ENCODE measurements around the gene OR52W1. TPM values are rescaled to one million over a fixed set of nuclear protein-coding genes. Genes with fewer than 3 reads are reported as not detected.

The OR52W1 gene, protein sequence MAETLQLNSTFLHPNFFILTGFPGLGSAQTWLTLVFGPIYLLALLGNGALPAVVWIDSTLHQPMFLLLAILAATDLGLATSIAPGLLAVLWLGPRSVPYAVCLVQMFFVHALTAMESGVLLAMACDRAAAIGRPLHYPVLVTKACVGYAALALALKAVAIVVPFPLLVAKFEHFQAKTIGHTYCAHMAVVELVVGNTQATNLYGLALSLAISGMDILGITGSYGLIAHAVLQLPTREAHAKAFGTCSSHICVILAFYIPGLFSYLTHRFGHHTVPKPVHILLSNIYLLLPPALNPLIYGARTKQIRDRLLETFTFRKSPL
- not detected for total RNA-seq

DNA sequence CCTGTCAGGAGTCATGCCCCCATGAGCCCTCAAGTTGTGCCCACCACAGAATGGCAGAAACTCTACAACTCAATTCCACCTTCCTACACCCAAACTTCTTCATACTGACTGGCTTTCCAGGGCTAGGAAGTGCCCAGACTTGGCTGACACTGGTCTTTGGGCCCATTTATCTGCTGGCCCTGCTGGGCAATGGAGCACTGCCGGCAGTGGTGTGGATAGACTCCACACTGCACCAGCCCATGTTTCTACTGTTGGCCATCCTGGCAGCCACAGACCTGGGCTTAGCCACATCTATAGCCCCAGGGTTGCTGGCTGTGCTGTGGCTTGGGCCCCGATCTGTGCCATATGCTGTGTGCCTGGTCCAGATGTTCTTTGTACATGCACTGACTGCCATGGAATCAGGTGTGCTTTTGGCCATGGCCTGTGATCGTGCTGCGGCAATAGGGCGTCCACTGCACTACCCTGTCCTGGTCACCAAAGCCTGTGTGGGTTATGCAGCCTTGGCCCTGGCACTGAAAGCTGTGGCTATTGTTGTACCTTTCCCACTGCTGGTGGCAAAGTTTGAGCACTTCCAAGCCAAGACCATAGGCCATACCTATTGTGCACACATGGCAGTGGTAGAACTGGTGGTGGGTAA is at the start of gene OR52W1:
TSS of gene OR52W1 (plus strand) at position 51 of the 637 bp plus-strand sequence. CDS start at position 51, 0 bp downstream.
- no peaks in the 10 kb centered on the region for H3K27me3 ChIP-seq (ENCODE audit: insufficient read depth, low read length)
- no peak within 1 kb of the TSS for H3K4me3 ChIP-seq (ENCODE audit: low read length)
- no peaks in the 10 kb centered on the region for H3K9me3 ChIP-seq (ENCODE audit: low read depth, low read length)
- H3K4me1 ChIP-seq (ENCODE audit: insufficient read depth, low read length): peaks cover 64% of the 10 kb centered on the region

- no peaks in the 10 kb centered on the region for H3K9me3 ChIP-seq (ENCODE audit: low read depth, low read length)
- no peaks in the 10 kb centered on the region for H3K27me3 ChIP-seq (ENCODE audit: insufficient read depth, low read length)
- no peak overlapping the region for H3K4me3 ChIP-seq (ENCODE audit: low read length)
- H3K4me1 ChIP-seq (ENCODE audit: insufficient read depth, low read length): no peaks in the 10 kb centered on the region
Observed at GRCh38 chr11:6151117-6151516, 47.9 kb upstream of the OR52W1 start.

- Histone ChIP-seq H3K27me3 (ENCODE audit: insufficient read depth, low read length) (no peaks in the 10 kb centered on the region), H3K4me3 (ENCODE audit: low read length) (no peak overlapping the region)
Observed at GRCh38 chr11:6152126-6152525, 46.9 kb upstream of the OR52W1 start.

GRCh38 chr11:6156628-6157359 is 42.2 kb upstream of the OR52W1 start:
- Histone ChIP-seq H3K27me3 (ENCODE audit: insufficient read depth, low read length) (no peaks in the 10 kb centered on the region), H3K4me1 (ENCODE audit: insufficient read depth, low read length) (peaks cover 8% of the 10 kb centered on the region), H3K9me3 (ENCODE audit: low read depth, low read length) (no peaks in the 10 kb centered on the region), H3K4me3 (ENCODE audit: low read length) (no peak overlapping the region)

More at GRCh38 chr11:6152126-6152525, 46.9 kb upstream of the OR52W1 start:
- Histone ChIP-seq H3K4me1 (ENCODE audit: insufficient read depth, low read length) (peaks cover 6% of the 10 kb centered on the region), H3K9me3 (ENCODE audit: low read depth, low read length) (no peaks in the 10 kb centered on the region)

DNA sequence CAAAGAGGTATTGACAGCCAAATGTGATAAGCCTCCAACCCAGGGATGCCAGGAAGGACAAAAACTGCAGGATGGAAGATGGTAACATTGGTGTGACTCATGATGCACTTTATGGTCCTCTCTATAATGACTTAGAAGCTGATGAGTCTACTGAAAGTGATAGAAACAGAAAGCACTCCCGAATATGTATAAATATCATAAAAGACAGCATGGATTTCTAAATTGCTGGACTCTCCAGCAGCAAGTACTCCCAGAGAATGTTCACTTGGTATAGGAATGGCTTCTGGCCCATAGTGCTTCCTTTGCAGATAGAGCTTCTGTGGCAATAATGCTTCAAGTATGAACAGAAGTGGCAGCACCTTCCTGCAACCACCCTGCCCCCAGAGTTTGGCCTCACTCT is 28.8 kb upstream of the OR52W1 start, which contains the start of gene OR52B2:
TSS of gene OR52B2 (minus strand) at position 101 of the 400 bp plus-strand sequence. CDS start at position 101, 0 bp downstream.
- peaks cover 3% of the 10 kb centered on the region for H3K9me3 ChIP-seq (ENCODE audit: low read depth, low read length)
- no peaks in the 10 kb centered on the region for H3K27me3 ChIP-seq (ENCODE audit: insufficient read depth, low read length)
- no peaks in the 10 kb centered on the region for H3K4me1 ChIP-seq (ENCODE audit: insufficient read depth, low read length)
- H3K4me3 ChIP-seq (ENCODE audit: low read length): no peak within 1 kb of the TSS

DNA sequence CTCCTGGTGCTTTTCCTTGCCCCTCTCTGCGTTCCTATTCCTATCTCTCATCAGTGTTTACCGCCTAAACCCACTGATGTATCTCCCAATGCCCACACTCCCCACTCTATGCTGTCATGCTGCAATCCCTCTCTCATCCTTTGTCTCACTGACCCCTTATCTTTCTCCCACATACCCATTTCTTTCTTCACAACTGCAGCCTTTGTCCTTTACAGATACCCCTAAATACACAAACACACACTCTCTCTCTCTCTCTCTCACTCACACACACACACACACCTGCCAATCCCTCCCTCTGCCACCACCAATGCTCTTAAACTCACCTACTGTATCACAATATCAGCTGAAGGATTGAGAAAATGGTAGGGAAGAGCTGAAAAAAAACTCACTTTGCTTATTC is 23.6 kb upstream of the OR52W1 start:
- Histone ChIP-seq H3K27me3 (ENCODE audit: insufficient read depth, low read length) (no peaks in the 10 kb centered on the region), H3K9me3 (ENCODE audit: low read depth, low read length) (no peaks in the 10 kb centered on the region), H3K4me3 (ENCODE audit: low read length) (no peak overlapping the region), H3K4me1 (ENCODE audit: insufficient read depth, low read length) (no peaks in the 10 kb centered on the region)

GRCh38 chr11:6191742-6192141 is 7.3 kb upstream of the OR52W1 start:
- peaks cover 23% of the 10 kb centered on the region for H3K4me1 ChIP-seq (ENCODE audit: insufficient read depth, low read length)
- no peaks in the 10 kb centered on the region for H3K9me3 ChIP-seq (ENCODE audit: low read depth, low read length)
- no peak overlapping the region for H3K4me3 ChIP-seq (ENCODE audit: low read length)
- no peaks in the 10 kb centered on the region for H3K27me3 ChIP-seq (ENCODE audit: insufficient read depth, low read length)

DNA sequence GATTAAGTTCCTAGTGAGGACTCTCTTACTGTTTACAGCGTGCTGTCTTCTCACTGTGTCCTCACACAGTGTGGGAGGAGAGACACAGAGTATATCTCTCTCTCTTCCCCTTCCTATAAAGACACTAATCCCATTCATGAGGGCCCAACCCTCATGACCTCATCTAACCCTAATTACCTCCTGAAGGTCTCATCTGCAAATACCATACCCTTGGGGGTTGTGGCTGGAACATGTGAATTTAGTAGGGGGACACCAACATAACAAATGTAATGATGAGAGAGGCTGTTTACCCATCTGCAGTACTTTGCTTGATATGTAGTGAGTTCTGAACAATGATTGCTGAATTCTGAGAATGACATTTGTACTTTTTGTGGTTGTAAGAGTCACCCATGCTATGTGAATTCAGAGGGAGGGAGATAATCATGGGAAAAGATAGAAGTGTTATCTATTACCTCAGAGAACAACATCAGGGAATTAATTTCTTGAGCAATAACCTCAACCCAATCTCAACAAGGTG is 4.9 kb upstream of the OR52W1 start:
- Histone ChIP-seq H3K27me3 (ENCODE audit: insufficient read depth, low read length) (no peaks in the 10 kb centered on the region), H3K9me3 (ENCODE audit: low read depth, low read length) (no peaks in the 10 kb centered on the region), H3K4me1 (ENCODE audit: insufficient read depth, low read length) (peaks cover 30% of the 10 kb centered on the region), H3K4me3 (ENCODE audit: low read length) (no peak overlapping the region)

GRCh38 chr11:6196396-6196795 is 2.6 kb upstream of the OR52W1 start:
- Histone ChIP-seq H3K27me3 (ENCODE audit: insufficient read depth, low read length) (no peaks in the 10 kb centered on the region), H3K4me1 (ENCODE audit: insufficient read depth, low read length) (peaks cover 52% of the 10 kb centered on the region), H3K4me3 (ENCODE audit: low read length) (no peak overlapping the region), H3K9me3 (ENCODE audit: low read depth, low read length) (no peaks in the 10 kb centered on the region)

DNA sequence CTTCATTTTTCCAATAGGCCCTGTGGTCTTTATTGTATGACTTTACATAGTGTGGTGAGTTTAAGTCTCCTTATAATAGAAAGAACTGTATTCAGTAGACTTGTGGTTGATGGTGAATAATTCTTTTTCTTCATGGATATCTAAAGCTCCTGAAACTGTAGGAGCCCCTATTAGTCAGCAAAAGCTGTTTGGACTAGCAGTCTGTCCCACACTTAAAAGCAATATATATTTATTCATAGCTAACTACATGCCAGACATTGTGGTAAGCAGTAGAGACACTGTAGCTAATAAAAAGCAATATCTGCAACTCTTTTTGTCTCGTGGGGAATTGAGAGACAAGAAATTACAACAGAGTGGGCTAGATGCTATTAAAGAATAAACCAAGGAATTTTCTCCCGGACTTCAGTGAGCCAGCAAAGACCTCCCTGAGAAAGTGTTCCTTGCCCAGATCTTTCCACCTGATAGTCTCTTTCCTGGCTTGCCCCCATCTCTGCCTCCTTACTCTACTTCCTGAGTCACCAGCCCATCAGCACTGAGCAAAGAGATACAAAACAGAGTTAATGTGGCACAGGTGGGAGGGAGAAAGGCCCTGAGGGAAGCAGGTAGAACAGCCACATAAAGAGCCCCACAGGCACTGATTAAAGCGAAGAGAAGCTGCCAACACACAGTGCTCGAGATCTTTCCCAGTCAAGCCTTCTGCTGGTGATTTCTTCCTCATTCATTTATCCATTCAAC is 1.4 kb upstream of the OR52W1 start:
- H3K4me1 ChIP-seq (ENCODE audit: insufficient read depth, low read length): peaks cover 53% of the 10 kb centered on the region
- no peaks in the 10 kb centered on the region for H3K9me3 ChIP-seq (ENCODE audit: low read depth, low read length)
- no peaks in the 10 kb centered on the region for H3K27me3 ChIP-seq (ENCODE audit: insufficient read depth, low read length)
- H3K4me3 ChIP-seq (ENCODE audit: low read length): no peak overlapping the region

DNA sequence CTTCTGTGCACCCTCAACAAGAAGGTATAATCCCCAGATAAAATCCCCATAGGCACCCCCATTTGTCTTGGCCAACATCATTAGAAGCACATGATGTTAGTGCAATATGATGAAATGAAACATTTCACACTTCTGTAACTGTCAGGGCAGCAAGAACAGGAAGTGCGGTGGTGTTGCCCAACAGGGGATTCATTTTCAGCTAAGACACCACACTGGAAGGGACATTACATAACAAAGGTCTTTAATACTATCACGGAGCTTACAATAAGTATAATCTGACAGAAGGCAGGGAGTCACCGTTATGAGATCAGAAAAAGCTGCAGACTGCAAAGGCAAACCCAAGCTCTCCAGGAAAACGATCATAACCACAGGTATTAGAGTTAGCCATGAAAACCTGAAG is 2.0 kb downstream of the OR52W1 start:
- Histone ChIP-seq H3K4me3 (ENCODE audit: low read length) (no peak overlapping the region), H3K9me3 (ENCODE audit: low read depth, low read length) (no peaks in the 10 kb centered on the region), H3K27me3 (ENCODE audit: insufficient read depth, low read length) (no peaks in the 10 kb centered on the region), H3K4me1 (ENCODE audit: insufficient read depth, low read length) (peaks cover 81% of the 10 kb centered on the region)

GRCh38 chr11:6201481-6201880 is 2.5 kb downstream of the OR52W1 start:
- Histone ChIP-seq H3K4me3 (ENCODE audit: low read length) (no peak overlapping the region), H3K4me1 (ENCODE audit: insufficient read depth, low read length) (peaks cover 81% of the 10 kb centered on the region), H3K9me3 (ENCODE audit: low read depth, low read length) (no peaks in the 10 kb centered on the region), H3K27me3 (ENCODE audit: insufficient read depth, low read length) (no peaks in the 10 kb centered on the region)

DNA sequence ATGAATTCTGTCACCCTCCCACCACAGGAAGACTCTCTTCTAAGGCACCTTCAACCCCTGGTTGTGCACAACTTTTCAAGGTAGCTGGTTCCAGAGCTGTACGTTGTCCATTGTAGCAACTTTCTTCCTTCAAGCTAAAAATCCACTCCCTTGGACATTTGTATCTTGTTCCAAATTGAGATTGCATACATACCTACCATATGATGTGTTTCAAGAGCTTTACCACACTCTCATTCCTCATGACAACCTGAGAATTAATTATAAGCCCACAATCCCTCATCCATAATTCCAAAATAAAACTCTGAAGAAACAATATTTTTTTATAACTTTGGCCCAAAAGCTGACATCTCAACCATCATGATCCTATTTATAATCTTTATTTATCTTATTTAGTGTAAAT is 3.0 kb downstream of the OR52W1 start:
- H3K27me3 ChIP-seq (ENCODE audit: insufficient read depth, low read length): no peaks in the 10 kb centered on the region
- no peaks in the 10 kb centered on the region for H3K9me3 ChIP-seq (ENCODE audit: low read depth, low read length)
- H3K4me3 ChIP-seq (ENCODE audit: low read length): no peak overlapping the region
- H3K4me1 ChIP-seq (ENCODE audit: insufficient read depth, low read length): peaks cover 79% of the 10 kb centered on the region

DNA sequence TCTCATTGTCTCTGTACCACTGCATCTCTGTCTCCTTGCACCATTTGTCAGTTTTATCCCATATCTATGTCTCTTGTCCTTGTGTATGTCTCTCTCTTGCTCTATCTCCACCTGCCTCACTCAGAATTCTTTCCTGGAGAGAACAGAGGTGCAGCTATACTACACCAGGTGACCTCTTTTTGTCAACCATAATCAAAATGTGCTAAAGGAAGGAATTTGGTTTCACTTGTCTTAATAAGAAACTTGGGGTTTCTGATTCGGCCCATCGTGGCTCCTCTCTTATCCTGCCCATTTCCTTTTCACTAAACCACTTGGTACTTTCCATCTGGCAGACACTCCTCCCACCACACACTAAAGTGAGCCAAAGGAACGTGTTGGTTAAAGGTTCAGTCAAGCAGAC is 4.3 kb downstream of the OR52W1 start:
- H3K9me3 ChIP-seq (ENCODE audit: low read depth, low read length): no peaks in the 10 kb centered on the region
- no peak overlapping the region for H3K4me3 ChIP-seq (ENCODE audit: low read length)
- H3K27me3 ChIP-seq (ENCODE audit: insufficient read depth, low read length): no peaks in the 10 kb centered on the region
- H3K4me1 ChIP-seq (ENCODE audit: insufficient read depth, low read length): peaks cover 83% of the 10 kb centered on the region
